NOMO-1 treated with dmso at 0.1 percent for 144 hours (cell line): ENCODE measurements around the gene TENM4.

ENCODE experiments used
- DNase-seq: peaks from one replicate; lab custom pipeline; 2025; ENCODE audit not compliant: unreplicated experiment; lab: John Stamatoyannopoulos, UW

Gene TENM4

DNA sequence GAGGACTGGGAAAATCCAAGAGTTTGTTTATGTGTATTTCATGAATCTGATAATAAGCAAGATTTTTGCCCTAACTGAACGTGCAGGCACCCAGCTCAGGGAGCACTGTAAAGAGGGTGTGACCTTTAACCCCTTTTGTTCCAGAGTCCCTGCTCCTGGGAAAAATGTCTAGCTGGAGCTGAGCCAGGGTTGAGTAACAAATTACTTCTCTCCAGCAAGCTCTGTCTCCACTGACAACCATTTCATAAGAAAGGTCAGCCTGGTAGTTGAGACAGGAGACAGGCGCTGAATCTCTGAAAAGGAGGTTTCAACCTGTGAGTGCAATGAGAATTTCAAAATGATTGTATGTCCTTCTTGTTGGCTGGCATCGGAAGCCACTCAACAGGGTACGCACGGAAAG lies 709.8 kb downstream of the TENM4 start:
- DNase-seq, result no peak

DNA sequence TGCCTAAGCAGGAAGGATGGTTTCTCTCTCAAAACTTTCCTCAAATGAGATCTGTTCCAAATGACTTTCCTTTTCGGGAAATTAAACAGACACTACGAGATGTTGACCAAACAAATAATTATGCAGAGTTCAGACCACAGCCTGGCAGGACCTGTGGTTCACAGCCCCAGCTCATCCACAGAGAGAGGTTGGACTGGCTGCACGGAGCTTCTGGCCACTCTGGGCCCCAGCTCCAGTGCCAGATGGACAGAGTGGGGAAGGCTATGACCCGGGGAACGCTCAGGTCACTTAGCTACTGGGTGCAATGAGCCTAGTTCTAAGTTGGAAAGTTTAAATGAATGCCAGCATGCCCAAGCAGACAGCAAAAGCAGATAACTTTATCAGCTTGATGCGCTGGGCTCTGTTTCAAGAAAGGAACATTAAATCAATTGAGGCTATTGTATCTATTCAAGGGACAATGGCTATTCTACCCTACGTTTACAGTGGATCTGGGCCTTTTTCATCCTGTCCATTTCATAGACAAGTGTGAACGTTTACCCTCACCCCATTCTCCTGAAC lies 710.5 kb downstream of the TENM4 start:
- no peak for DNase-seq

DNA sequence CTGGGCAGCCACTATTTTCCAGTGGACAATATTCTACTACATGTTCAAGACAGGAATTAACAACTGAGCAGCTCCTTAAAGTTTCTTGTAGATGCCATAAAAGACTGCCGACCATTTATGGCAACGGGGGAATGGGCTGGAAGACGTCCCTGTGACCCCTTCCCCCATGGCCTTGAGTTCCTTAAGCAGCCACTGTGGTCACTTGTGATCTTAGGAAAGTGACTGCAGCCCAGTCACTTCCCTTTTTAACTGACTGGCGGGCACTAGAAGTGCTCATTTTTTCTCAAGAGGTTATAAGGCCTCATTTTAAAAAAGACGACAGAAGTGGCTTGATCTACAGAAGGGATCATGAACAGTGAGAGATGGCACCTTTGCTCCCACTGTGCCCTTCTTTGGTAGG lies 713.0 kb downstream of the TENM4 start:
- peak; percentile 59 for DNase-seq

DNA sequence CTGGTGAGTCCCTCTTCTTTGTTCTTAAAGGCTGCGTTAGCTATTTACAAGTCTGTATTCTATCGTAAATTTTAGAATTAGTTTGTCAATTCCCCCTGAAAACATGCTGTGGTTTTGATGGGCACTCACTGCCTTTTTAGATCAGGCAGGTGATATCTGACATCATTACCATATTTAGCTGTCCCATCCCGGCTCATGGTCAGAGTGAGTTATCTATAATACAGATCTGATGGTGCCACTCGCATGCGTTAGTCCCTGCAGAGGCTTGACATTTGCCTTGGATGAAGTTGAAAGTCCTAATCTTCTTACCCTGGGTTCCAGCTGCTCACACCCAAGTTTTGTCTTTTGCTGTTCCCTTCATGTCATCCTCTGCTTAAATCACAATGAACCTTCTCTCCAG lies 715.6 kb downstream of the TENM4 start:
- DNase-seq, result no peak

DNA sequence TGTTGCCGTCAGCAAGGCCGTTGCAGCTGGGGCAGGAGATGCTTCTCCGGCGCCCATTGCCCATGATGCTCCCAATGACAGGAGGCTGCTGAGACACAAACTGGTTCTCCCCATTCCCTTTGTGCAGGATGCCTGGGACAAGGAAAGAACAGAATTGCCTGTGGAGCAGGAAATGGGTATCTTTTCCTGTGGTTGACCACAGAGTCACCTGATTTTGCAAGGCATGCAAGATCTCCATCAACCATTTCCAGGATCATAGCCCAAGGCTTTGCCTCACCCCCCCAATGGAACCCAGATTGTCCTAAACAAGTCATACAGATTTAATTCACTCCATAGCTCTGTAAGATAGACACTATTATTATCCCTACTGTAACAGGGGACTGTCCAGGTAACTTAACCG lies 718.0 kb downstream of the TENM4 start:
- no peak for DNase-seq

DNA sequence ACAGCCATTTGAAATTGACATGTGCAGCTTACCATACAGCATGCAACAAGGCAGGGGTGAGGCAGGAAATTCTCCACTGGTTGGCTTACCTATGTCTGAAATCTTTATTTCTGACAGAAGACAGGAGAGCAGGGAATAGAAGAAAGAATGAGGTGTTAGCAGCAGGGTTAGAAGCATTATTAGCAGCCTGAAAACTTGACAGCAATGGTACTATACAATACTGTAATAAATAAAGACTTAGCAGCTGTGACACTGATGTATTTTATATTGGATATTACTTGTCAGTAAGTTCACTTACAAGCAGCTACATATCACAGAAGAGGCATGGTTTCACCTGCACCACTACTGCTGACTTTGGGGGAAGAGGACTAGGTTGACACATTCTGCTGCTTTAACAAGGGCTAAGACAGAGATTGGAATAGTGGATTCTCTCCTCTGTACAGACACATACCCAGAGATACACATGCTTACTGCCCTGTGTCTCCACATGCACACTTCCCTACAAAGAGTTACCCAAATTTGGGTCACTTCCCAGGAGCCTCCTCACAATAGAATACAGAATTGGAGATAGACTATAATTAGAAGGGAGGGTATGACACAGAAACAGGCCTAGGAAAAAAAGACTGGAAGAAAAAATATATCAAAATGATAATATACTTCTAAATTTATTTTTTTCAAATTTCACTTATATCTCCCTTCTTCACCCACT lies 720.4 kb downstream of the TENM4 start:
- no peak for DNase-seq

DNA sequence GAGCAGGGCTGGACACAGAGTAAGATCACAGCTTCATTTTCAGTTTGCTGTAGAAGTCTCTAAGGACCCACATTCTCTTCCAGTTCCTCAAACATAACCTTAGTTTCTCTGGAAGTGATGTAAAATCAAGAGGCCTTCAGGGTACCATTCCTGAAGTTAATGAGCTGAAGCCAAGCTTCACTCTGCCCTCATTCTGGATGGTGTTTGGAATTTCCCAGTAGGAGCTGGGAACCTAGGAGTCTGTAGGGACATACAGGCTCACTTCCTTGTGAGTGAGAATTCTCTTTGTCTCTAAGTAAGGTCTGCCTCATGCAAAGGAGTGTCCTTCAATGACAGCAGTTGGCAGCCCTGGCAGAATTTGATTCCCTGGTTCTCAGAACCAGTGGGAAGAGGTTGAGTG lies 723.8 kb downstream of the TENM4 start:
- no peak for DNase-seq

DNA sequence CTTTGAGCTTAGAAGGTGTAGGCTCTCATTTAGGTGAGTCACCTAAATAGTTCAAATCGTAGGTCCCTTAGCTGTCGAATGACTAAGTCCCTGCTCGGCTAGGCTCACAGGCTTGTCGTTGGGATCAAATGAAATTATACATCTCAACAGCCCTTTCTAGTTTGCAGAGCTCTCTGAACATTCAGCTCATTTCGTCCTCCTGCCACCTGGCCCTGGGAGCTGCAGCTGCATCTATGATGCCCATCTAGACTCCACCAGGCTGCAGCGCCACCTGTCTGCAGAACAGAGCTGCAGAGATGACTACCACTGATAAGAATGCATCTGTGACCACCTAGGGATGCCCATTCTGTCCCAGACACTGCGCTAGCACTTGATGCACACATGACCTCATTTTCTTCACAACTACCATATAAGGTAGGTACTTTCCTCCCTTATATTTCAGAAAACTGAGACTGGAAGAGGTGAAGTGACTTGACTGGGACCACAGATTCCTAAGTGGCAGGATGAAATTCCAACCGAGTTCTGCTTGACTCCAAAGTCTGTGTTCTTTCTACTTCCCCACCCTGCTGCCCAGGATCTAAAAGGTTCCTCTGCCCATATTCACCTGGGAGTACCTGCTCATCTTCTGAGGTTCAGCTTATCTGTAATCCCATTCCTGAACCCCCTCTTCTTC lies 725.1 kb downstream of the TENM4 start:
- no peak for DNase-seq

DNA sequence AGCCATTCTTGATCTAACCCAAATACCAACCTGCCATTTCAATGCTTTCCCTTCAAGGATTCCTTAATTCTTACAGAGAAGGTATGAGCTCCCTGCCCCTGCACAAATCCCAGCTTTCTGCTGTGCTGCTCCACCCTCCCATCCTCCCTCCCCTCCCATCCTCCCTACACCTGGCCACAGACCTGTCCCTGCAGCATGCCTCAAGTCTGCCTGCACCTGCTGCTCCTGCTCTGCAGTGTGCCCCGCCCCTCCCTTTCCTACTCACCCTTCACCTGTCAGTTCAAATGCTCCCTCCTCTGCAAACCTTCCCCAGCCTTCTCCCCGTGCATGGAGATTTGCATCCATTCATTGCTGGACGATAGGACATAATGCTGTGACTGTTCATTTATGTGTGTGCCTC lies 726.3 kb downstream of the TENM4 start:
- DNase-seq, result no peak

DNA sequence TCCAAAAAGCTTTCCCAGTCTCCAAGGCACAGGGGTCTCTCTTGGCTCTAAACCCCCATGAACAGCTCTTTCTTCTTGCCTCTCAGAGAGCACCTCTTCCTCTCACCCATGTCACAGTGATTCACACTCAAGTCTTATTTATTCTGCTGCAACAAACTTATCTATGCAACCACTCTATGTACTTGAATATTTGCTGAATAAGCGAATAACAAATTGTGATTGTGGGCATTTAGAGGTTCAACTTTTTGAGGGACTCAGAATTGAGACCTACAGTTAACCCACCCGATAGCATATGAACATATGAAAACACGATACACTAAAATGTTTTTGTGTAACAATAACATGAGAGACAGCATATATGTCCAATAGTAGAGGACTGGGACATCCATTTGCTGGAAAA lies 729.1 kb downstream of the TENM4 start:
- no peak for DNase-seq

DNA sequence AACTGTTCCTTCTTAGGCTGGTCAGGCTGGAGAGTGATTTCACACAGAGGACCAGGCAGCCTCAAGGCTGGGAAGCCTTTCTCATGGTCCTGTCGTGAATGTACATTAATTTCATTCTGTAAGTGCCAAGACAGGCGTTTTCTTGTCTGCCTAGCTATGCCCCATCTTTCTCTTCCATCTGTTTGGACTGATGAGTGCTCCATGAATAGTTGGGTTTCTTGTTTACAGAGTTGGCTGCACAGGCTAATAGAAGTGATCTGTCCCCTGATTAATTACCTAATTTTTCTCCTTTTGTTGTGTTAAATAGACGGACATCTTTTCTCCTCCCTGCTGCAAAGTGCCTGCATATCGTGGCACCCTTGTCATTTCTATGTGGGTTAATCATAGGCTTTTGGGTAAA lies 730.4 kb downstream of the TENM4 start:
- no peak for DNase-seq

DNA sequence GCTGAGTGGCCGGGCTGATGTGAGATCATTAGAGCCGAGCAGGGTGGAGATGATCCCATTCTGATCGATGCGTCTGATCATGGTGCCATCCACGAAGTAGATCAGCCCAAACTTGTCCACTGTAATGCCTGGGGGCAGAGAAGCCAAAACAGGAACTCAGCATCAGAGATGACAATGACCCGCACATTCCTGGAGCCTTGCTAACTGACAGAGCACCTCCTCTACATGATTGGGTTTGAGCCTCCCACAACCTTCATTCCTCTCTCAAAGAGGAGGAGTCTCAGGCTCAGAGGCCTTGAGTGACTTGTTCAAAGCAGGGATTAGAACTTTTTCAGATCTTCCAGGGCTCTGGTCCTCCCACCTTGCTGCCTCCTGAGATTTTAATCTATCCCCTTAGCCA lies 732.4 kb downstream of the TENM4 start:
- DNase-seq, result no peak

DNA sequence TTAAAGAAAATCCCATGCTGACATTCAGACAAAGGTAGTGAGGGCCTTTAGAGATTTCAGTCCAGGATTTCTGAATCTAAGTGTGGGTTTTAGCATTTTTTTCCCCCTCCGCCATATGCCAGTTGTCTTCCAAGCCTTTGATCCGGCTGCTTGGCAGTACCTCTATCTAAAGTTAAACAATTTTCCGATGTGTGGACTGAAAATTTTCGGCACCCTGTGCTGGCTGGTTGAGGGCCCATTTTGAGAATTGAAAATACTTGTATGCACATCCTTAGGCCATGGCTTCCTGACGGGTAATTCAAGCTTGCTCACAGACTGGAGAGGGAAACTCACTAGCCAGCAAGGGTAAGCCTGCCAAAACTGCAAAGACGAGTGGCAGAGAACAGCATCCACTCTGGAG lies 734.3 kb downstream of the TENM4 start:
- no peak for DNase-seq

DNA sequence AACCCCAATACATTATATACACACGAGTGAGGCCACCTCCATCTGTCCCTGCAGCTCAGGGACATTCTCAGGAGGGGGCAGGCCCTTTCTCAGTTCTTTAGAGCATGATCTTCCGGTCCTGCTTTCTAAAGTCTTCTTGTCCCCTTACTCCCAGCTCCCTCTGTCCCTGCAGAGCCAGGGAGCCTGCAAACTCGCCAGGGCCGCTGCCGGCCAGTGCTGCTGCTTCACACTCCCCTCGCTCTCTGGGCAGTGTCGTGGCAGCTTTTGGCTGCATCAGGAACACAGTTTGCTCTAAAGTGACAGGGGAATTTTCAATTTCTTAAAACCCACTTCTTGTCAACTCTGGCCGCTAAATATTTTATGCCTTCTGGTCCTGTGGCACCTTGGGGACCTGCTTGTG lies 736.0 kb downstream of the TENM4 start:
- DNase-seq, result no peak

DNA sequence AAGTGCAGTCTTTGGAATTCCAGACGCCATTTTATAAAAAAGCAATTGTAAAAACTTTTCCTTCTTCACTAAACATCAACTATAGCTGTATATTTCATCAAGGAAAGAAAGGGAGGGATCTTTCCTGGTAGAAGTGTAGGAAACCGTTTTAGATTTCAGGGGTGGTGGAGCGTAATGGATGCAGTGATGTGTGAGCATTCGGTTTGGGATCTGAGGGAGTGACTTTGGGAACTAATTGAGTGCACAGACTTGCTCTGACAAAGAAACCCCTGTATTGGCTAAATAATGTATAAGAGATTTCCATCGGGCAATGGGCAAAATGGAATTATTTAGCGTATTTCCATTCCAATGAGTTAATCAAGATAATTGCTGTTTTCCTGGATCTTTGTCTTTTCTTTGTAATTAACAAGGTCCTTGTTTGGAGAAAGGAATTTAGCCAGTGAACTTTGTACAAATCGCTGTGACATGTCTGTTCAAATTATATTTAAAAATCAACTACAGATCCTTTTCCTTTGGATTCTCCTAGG lies 741.2 kb downstream of the TENM4 start:
- DNase-seq, result no peak

DNA sequence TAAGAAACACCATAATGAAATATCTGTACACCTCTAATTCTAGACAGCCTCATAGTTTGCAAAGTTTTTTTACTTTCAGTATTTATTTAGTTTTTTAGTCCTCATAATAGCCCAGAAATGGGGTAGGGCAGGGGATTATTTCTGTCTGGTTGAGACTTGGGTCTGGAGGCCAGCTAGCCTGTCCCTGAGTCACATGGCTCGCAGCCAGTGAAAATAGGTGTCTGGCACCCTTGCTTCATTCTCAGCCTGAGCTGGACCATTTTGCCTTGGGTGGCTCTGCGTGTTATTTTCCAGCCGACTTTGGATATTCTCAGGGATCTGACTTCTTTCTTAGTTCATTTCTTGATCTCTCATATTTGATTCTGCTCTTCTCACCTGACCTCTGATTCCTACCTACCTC lies 742.2 kb downstream of the TENM4 start:
- DNase-seq, result no peak

DNA sequence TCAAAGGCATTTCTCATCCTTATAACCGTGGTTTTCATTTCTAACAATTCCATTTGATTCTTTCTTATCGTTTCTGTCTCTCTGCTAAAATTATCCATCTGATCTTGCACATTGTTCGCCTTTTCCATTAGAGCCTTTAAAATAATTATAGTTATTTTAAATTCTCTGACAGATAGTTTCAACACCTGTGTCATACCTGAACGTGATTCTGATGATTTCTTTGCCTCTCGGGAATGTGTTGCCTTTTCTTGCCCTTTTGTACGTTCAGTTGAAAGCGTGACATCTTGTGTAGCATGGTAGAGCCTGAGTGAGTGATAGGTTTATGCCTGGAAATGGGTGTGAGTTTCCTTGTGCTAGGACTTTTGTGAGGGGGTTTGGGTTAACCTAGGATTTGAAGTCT lies 744.7 kb downstream of the TENM4 start:
- no peak for DNase-seq

DNA sequence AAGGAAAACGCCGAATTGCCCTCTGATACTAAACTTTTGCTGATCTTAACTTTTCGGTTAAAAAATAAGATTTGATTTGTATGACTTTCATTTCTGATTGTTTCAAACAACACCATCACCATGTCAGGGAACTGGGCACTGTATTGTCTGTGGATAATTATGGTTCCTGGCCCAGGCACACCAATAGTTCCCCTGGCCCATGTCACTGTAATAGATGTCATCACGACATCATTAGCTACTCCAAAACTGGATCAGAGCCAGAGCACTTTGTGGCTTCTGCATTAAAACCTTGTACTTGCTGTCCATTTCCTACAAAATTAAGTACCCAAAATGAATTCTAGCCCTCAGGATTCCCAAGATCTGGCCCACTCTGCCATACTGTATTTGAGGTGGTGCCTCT lies 746.7 kb downstream of the TENM4 start:
- DNase-seq, result no peak

DNA sequence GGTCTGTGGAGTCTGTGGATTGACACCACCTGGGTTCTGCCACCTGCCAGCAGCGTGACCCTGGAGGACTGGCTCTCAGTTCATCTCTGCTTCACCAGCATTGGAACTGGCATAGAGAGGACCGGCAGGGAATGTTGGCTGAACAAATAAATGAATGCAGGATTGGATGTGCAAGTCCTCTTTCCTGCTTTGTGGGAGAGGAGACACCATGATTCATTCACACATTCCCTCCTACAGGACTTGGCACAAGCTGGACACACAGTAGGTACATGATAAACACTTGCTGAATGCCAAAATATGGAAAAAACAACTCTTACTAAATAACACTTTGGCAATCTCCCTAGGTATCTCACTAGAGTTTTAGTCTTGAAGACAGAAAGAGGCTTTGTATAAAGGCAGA lies 749.6 kb downstream of the TENM4 start:
- no peak for DNase-seq

DNA sequence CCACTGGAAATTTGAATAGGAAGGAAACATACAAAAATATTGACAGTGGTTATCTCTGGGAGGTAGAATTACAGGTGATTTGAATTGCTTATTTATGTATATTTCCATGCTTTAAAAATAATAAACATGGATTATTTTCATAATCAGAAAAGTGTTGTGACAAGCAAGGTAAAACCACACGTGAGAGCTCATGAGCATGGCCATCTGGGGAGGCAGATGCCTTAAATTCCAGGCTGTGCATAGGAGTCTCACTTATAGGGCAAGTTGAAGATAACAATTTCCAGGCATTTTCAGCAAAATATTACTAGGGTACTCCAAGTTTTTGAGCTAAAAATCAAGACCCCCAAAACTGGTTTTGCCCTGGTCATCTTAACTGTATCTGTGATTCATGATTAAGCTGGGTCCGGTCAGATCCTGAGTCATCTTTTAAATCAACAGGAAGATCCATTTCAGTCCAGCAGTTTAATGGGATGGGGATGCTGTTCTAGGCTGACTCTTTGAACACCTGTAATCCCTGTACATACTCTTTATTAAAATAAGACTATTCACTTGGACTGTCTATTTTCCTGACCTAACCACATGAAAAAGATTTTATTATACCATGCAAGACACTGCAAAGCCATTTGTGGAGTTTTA lies 750.4 kb downstream of the TENM4 start:
- no peak for DNase-seq

DNA sequence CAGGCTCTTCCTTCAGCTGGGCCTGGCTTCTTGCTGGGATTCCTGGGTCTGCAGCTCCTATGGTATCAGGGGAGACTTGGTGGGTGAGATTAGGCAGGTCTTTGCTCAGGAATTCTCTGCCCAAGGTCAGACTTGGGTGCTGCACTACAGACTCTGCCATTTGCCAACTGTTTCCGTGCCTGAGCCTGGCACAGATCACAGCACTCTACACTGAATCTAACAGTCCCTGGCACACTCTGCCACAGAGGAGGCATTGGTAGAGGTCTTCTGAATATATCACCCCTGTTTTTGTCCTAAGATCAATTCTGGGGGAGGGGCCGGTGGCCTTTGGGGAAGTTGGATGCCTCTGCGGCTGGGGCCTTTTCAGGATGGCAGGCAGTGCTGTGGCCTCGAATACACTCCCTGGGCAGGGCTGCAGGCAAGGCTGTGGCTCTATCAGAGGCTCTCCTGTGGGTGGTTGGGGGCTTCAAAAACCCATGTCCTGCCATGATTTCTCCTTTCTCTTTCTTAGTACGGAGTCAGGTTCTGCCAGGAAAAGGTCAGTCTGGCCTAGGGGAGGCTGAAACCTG lies 751.2 kb downstream of the TENM4 start:
- no peak for DNase-seq

DNA sequence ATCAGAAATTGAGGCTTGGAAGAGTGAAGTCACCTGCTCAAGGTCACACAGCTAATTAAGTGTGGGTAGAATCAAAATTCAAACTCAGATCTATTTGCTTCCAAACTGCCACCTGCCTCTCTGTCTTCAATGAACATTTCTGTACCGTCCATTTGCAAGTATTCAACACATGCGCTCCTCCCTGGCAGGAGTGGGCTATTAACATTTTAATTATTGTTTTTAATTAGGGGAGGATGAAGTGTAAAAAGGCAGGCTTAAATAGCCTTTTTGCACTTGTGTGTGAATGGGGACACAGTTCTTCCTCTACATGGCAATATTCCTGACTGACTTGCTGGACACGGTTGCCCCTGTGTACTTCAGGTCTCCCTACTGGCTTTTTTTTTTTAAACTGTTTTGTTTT lies 751.7 kb downstream of the TENM4 start:
- no peak for DNase-seq
